Suprapubic skin (tissue), 4 donors: ENCODE measurements around the gene EIF4G3.

ENCODE experiments used
- POLR2A ChIP-seq, 2 donors: fragments of 450-650 bp; IDR thresholded peaks; one replicate each; pipeline ENCODE4 v1.6.1; 2017; ENCODE audit warnings: antibody characterized with exemption in 2 of 2, mild to moderate bottlenecking in 2 of 2, moderate library complexity in 2 of 2
- POLR2AphosphoS5 ChIP-seq, 3 donors: sonication (generic); formaldehyde crosslinking; IDR thresholded peaks; one replicate each; pipeline ENCODE4 v1.6.1; 2017; ENCODE audit warnings: antibody characterized with exemption in 3 of 3
- TF ChIP-seq, protein P1 (sequence below), 2 donors: fragments of 200-600 bp in 1 of 2; fragments of 450-650 bp in 1 of 2; sonication (generic) in 1 of 2; IDR thresholded peaks; one replicate each; pipeline ENCODE4 v1.5.1; 2016 to 2019; ENCODE audit warnings: antibody characterized with exemption in 2 of 2, mild to moderate bottlenecking in 1 of 2, moderate library complexity in 1 of 2

DNA sequence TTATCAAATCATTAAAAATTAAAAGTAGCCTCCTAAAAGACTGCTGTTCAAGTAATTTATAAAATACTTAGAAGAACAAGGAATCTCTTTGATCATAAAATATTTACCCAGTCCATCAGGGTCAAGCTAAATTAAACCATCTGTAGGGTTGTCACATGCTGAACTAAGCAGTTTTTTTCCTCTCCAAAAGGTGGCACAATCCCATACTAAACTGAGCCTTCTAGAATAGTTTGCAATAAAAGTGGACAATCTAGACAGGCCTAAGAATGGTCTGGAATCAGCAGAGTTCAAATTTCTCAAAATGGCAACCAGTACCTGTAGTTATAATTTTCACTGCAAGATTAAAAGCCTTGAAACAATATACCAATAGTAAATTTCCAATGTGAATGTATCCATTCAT lies 194.8 kb downstream of the EIF4G3 start:
- TF ChIP-seq, protein P1, sequence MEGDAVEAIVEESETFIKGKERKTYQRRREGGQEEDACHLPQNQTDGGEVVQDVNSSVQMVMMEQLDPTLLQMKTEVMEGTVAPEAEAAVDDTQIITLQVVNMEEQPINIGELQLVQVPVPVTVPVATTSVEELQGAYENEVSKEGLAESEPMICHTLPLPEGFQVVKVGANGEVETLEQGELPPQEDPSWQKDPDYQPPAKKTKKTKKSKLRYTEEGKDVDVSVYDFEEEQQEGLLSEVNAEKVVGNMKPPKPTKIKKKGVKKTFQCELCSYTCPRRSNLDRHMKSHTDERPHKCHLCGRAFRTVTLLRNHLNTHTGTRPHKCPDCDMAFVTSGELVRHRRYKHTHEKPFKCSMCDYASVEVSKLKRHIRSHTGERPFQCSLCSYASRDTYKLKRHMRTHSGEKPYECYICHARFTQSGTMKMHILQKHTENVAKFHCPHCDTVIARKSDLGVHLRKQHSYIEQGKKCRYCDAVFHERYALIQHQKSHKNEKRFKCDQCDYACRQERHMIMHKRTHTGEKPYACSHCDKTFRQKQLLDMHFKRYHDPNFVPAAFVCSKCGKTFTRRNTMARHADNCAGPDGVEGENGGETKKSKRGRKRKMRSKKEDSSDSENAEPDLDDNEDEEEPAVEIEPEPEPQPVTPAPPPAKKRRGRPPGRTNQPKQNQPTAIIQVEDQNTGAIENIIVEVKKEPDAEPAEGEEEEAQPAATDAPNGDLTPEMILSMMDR (IDR thresholded peaks at IDR 0.05) = no peak
- TF ChIP-seq POLR2AphosphoS5 (IDR thresholded peaks at IDR 0.05) = no peak
- no peak for TF ChIP-seq POLR2A (IDR thresholded peaks at IDR 0.05)
